GM12872 (cell line): Measurements from ENCODE around the gene SPRYD4.

Source experiments
- TF ChIP-seq, protein P1 (sequence below): IDR thresholded peaks from 3 replicates; pipeline ENCODE4 v1.5.1; 2011; ENCODE audit warnings: low read depth, mild to moderate bottlenecking, low read length, moderate library complexity; ENCODE audit not compliant: insufficient read depth

SPRYD4 gene

DNA sequence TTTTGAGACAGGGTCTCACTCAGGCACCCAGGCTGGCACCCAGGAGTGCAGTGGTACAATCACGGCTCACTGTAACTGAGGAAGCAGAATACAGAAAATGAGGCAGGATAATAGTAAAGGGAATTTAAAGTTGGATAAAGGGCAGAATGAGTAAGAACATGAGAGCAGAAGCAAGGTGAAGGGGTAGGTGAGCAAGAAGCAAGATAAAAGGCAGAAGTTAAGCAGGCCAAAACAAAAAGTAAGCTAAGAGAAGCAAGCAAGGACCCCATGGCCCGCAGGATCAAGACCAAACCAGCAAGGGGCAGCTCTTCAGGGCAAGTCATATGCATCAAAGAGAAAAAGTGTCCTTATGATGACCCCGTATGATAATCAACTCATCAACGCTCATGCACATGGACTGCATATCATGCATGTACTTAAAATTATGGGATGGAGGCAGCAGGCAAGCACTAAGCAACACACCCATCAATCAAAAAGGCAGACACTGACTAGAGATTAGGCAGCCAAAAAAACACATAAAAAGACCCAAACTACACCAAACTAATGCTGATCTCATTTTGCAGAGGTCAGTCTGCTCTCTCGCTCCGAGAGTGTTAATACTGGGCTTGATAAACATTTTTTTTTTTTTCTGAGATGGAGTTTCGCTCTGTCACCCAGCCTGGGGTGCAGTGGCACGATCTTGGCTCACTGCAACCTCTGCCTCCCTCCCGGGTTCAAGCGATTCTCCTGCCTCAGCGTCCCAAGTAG, 30.8 kb upstream of the SPRYD4 start:
- TF ChIP-seq, protein P1, sequence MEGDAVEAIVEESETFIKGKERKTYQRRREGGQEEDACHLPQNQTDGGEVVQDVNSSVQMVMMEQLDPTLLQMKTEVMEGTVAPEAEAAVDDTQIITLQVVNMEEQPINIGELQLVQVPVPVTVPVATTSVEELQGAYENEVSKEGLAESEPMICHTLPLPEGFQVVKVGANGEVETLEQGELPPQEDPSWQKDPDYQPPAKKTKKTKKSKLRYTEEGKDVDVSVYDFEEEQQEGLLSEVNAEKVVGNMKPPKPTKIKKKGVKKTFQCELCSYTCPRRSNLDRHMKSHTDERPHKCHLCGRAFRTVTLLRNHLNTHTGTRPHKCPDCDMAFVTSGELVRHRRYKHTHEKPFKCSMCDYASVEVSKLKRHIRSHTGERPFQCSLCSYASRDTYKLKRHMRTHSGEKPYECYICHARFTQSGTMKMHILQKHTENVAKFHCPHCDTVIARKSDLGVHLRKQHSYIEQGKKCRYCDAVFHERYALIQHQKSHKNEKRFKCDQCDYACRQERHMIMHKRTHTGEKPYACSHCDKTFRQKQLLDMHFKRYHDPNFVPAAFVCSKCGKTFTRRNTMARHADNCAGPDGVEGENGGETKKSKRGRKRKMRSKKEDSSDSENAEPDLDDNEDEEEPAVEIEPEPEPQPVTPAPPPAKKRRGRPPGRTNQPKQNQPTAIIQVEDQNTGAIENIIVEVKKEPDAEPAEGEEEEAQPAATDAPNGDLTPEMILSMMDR: no peak

GRCh38 chr12:56448860-56449621, 19.3 kb upstream of the SPRYD4 start, which contains the start of gene TIMELESS:
TSS of gene TIMELESS (minus strand) at chr12:56449426. CDS start at chr12:56434170, 15,256 bp downstream.
- TF ChIP-seq, protein P1: no peak

DNA sequence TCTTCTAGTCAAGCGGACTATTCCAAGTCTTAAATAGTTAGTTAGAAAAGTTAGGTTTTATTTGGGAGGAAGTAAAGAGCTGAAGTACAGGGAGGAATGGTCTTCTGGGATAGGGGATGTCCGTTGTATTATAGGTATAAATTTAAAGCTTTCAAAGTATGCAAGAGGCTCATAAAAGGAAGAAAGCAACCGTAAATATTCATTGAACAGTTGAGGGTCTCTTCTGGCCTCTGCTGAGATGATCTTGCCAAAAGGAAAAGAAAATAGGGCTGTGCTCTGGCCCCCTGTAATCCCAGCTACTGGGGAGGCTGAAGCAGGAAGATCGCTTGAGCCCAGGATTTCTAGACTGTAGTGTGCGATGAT, 18.8 kb upstream of the SPRYD4 start:
- TF ChIP-seq, protein P1: no peak

- TF ChIP-seq, protein P1: no peak
Measured at GRCh38 chr12:56450241-56450640, 18.1 kb upstream of the SPRYD4 start.

- TF ChIP-seq, protein P1: no peak
Measured at GRCh38 chr12:56451147-56451546, 17.2 kb upstream of the SPRYD4 start.

GRCh38 chr12:56454557-56454956, 13.8 kb upstream of the SPRYD4 start, which contains the start of gene MIP:
TSS of gene MIP (minus strand) at chr12:56454657. CDS start at chr12:56454613, 44 bp downstream.
- TF ChIP-seq, protein P1: no peak

- TF ChIP-seq, protein P1: no peak
Measured at GRCh38 chr12:56457817-56458216, 10.6 kb upstream of the SPRYD4 start.
